Omental fat pad (tissue), 4 donors: ENCODE data around the gene RAP1GDS1. TPM values are rescaled to one million over a fixed set of nuclear protein-coding genes. Genes with fewer than 3 reads are reported as not detected.

ENCODE experiments used
- ATAC-seq: fragments of 150-250 bp; one replicate; pipeline ENCODE4 v1.9.1; 2016; ENCODE audit warnings: mild to moderate bottlenecking, moderate library complexity; ENCODE audit not compliant: low FRiP score
- DNase-seq: peaks from one replicate; pipeline ENCODE4 v3.0.0-alpha.2; 2019; ENCODE audit warnings: low spot score
- total RNA-seq, 4 donors: library from RNA; depleted of rRNA; stranded (reverse); fragments of >200 nt; gene quantifications; one replicate each; pipeline ENCODE4 v1.1.0, GENCODE V29; 2016
- TF ChIP-seq, protein P1 (sequence below), 3 donors: fragments of 450-650 bp; IDR thresholded peaks; one replicate each; pipeline ENCODE4 v1.5.1; 2016 to 2017; ENCODE audit warnings: antibody characterized with exemption in 3 of 3, mild to moderate bottlenecking in 3 of 3, moderate library complexity in 2 of 3

Gene RAP1GDS1
- total RNA-seq, 4 donors from 2014 or later, result 21.3 to 45.1 (median 34.3) TPM

DNA sequence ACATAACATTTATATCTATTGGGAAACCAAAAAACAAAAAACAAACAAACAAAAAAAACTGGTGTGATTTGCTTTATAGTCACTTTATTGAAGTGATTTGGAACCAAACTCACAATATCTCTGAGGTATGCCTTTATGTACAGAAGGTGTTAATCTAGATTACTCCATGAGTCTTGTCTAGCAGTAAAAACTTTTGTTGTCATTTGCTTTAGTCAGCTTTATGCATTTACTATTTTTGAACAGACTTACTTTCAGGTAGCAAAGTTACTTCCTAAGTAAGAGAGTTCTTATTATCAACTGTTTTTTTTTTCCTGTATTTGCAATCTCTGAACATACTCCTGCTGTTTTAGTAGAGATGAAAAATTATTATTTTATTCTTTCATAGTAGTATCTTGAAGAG is 39.5 kb downstream of the RAP1GDS1 start:
- ATAC-seq, result no peak
- DNase-seq, result no peak

GRCh38 chr4:98305576-98305975 is 44.4 kb downstream of the RAP1GDS1 start:
- no peak for ATAC-seq
- TF ChIP-seq, protein P1, sequence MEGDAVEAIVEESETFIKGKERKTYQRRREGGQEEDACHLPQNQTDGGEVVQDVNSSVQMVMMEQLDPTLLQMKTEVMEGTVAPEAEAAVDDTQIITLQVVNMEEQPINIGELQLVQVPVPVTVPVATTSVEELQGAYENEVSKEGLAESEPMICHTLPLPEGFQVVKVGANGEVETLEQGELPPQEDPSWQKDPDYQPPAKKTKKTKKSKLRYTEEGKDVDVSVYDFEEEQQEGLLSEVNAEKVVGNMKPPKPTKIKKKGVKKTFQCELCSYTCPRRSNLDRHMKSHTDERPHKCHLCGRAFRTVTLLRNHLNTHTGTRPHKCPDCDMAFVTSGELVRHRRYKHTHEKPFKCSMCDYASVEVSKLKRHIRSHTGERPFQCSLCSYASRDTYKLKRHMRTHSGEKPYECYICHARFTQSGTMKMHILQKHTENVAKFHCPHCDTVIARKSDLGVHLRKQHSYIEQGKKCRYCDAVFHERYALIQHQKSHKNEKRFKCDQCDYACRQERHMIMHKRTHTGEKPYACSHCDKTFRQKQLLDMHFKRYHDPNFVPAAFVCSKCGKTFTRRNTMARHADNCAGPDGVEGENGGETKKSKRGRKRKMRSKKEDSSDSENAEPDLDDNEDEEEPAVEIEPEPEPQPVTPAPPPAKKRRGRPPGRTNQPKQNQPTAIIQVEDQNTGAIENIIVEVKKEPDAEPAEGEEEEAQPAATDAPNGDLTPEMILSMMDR (IDR thresholded peaks at IDR 0.05), result no peak
- DNase-seq, result no peak

More for the DNA sequence above, 39.5 kb downstream of the RAP1GDS1 start:
- TF ChIP-seq, protein P1 (IDR thresholded peaks at IDR 0.05), result no peak

DNA sequence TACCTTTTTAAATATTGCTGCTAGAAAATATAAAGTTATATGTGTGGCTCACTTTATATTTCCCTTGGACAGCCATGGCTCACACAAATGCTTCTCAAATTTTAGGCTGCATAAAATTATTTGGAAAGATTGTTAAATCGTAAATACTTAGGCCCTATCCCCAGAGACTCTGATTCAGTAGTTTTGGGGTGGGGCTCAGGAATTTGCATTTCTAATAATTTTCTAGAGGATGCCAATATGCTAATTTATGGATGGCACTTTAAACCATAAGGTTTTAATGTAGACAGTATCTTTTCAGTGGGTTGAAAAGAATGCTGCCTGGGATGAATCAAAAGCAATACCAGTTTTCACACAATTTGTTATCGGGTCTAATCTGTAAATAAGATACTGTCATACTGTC is 49.7 kb downstream of the RAP1GDS1 start:
- TF ChIP-seq, protein P1 (IDR thresholded peaks at IDR 0.05), result no peak
- DNase-seq, result no peak
- ATAC-seq, result no peak

GRCh38 chr4:98311656-98312055 is 50.5 kb downstream of the RAP1GDS1 start:
- TF ChIP-seq, protein P1 (IDR thresholded peaks at IDR 0.05), result no peak
- DNase-seq, result no peak
- no peak for ATAC-seq

DNA sequence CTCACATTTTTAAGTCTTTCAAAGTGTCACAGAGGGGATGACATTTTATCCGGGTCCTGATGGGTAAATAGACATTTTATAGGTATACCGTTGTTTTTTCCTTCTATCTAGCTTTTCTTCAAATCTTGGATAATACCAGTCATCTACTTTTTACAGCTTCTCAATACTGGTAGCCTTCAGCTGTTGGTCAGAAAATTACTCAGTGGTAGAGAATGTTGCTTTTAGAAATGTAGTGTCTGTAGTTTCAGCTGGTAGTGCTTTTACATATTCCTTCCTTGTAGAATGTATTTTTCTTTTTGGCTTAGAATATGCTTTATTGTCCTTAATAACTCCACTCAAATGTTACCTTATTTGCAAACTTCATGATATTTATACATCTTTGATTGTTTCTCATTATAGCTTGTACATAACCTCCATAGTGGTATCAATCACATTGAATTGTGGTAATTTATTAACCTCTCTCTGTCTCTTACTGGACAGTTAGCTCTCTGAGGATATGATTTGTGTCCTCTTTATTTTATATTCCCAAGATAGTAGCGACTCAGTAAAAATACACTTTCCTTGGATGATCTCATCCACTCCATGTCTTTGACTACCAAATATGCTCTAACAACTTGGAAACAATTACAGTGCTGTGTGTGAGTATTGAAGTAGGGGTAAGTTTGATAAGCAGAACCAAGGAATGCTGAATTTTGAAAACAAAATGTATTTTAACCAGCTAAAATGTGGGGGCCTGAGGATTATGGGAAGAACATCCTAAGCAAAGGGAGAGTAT is 53.8 kb downstream of the RAP1GDS1 start:
- TF ChIP-seq, protein P1 (IDR thresholded peaks at IDR 0.05), result no peak
- DNase-seq, result no peak
- no peak for ATAC-seq

DNA sequence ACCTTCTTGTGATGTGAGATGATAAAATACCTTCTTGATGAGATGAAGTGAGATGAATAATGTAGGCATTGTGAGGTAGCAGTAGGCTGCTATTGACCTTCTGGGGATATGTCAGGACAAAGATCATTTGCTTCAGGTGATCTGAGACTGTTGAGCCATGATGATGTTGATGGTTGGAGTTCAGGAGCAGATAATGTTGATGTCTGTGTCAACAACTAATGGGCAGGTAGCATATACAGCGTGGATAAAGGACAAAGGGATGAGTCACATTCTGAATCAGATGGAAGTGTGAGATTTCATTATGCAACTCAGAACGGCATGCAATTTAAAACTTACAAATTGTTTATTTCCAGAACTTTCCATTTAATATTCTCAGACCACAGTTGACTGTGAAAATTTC is 57.3 kb downstream of the RAP1GDS1 start:
- TF ChIP-seq, protein P1 (IDR thresholded peaks at IDR 0.05), result no peak
- no peak for DNase-seq
- ATAC-seq, result no peak

DNA sequence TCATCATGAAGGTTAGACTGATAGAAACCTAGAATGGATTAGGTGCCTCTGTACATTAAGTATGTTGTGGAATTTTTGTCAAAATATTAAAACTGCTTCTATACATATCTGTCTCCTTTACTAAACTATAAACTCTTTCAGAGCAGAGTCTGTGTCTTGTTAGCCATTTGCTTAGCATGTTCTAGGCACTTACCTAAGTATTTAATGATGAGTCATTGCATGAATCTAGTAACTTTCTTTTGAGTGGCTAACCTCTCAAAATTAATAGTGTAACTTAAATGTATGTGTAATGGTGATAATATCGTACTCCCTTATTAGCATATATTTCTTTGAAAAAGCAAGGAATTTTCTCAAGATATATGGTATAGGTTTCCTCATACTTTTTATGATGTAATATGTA is 57.8 kb downstream of the RAP1GDS1 start:
- TF ChIP-seq, protein P1 (IDR thresholded peaks at IDR 0.05), result no peak
- ATAC-seq, result no peak
- no peak for DNase-seq
